ELR (cell line): ENCODE results near the gene FOXP4.

Experiments used
- DNase-seq: peaks from one replicate; pipeline ENCODE4 v3.0.0-alpha.2; 2015; ENCODE audit warnings: low read depth

FOXP4 gene

DNA sequence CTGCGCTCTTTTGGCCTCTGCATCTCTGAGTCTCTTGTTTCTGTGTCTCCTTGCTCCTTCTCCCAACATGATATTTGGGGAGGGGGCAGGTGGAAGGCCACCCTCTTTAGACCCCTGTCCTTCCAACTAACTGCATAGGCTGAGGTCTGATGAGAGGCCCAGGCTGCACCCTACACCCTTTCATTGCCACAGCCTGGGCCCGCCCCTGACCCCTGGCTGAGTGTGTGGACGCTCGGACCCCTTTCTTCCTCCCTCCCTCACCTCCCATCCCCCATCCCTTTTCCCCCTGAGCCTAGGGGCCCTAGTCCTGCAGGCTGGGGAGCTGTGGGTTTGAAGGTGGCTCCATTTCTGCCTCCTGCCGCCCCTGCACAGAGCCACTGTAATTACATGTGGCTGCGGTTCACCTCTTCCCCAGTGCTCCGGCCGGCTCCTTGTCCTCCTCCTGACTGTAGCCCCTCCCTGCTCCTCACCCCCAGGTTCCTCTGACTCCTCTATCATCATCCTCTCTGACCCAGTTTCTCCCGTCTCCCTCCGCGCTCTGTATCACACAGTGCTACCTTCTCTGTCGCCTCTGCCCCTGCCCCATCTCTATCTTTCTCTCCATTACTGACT lies 98.9 kb downstream of the FOXP4 start:
- no peak for DNase-seq

DNA sequence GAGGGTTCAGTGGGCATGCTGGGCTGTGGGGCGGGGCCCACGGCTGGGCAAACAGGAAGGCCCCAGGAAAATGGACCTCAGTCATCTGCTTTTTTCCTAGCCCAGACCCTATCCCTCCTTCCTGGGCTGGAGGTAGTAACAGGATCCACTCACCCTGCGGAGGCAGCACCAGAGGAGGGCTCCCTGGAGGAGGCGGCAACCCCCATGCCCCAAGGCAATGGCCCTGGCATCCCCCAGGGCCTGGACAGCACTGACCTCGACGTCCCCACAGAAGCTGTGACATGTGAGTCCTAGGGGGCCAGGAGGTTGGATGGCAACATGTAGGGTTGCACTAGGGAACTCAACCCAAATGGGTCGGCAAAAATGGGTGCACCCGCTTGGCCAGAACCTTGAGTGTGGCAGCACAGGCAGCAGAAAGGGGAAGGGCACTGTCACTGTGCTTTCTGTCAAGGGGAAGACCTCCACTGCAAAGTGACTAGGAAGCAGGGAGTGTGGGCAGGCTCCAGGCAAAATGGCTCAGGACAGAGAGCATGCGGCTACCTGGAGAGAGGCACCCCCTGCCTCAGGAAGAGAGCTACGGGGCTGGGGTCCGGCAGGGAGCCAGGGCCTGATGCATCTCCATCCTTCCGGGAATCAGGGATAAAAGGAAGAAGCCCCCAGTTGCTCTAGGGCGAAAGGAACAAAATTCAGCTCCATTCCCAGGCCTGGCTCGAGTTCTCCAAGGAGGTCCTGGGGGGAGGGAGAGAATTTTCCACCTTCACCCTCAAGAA lies 100.0 kb downstream of the FOXP4 start:
- no peak for DNase-seq

DNA sequence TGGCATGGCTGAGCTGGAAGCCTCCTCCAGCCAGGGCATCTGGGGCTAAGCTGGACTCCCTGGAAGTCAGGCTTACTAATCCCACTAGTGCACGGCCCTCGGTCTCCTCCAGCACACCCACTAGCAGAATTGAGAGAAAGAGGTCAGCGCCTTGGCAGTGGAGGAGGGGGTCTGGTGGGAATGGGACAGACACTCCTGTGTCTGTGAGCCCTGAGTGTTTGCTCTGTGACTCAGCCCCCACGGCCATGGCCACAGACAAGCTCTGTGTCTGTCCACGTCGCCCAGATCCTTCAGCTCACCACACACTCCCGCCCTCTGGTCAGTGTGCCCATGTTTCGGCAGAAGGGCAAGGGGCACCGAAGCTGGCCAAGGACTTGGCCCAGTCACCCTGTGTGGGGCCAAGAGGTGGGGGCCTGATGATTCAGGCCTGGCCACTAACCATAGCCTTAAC lies 100.9 kb downstream of the FOXP4 start:
- DNase-seq = no peak

DNA sequence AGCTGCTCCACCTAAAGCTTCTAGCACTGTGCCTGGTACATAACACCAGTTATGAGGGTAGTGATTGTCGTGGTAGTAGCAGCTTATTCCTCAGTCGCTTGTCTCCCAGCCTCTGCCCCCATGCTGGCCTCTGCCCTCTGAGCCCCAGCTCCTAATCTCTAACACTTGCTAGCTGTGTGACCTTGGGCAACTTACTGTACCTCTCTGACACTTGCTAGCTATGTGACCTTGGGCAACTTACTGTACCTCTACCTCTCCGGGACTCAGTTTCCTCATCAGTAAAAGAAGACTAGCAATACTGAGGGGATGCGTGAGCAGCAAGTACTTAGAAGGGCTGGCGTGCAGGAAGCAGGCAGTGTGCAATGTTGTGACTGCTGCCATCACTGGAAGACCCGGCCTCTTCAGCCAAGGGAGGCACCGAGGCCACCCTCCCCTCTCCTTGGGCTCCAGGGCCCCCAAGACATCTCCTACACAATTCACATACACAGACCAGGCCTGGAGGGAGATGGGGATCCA lies 101.9 kb downstream of the FOXP4 start:
- no peak for DNase-seq

DNA sequence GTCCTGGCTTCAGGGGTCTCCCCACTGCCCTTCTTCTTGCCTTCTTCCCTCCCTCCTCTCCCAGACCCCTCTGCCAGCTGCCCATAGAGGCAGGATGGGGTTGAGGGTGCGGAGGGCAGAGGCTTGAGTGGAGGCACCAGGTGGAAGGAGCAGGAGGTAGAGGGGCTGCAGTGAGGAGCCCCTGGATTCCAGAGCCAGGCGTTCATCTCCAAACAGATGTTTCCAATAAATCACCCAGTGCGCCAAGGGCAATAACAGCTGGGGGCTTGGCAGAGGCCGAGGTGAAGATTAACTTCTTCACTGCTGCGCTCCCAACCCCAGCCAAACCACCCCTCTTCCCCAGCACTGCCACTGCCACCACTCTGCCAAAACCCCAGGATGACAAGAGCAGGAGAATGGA lies 102.7 kb downstream of the FOXP4 start:
- no peak for DNase-seq

DNA sequence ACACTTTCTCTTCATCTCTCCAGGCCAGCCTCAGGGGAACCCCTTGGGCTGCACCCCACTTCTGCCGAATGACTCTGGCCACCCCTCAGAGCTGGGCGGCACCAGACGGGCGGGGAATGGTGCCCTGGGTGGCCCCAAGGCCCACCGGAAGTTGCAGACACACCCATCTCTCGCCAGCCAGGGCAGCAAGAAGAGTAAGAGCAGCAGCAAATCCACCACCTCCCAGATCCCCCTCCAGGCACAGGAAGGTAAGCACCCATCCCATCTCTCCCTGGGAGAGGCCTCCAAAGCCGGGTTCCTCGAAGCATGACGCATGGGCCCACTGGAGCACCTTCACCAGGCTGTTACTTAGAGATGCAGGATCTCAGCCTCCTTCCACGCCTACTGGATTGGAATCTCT lies 103.4 kb downstream of the FOXP4 start:
- DNase-seq = no peak

DNA sequence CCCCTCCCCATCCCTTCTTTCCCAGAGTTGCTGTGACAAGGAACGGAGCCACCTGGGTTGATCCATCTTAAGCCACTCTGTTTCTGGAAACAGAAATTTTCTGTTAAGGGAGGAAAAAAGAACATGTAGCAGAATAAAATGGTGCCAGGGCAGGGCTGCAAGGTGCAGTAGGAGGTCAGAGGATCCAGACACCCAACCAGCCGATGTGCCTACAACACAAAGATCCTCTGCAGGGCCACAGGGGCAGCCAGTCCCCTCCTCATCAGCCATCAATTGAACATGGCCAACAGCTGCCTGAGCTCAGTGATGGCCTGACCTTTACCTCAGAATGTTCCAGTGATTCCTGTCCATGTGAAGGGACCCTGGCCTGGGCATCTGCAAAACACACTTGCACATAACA lies 103.9 kb downstream of the FOXP4 start:
- DNase-seq = no peak

DNA sequence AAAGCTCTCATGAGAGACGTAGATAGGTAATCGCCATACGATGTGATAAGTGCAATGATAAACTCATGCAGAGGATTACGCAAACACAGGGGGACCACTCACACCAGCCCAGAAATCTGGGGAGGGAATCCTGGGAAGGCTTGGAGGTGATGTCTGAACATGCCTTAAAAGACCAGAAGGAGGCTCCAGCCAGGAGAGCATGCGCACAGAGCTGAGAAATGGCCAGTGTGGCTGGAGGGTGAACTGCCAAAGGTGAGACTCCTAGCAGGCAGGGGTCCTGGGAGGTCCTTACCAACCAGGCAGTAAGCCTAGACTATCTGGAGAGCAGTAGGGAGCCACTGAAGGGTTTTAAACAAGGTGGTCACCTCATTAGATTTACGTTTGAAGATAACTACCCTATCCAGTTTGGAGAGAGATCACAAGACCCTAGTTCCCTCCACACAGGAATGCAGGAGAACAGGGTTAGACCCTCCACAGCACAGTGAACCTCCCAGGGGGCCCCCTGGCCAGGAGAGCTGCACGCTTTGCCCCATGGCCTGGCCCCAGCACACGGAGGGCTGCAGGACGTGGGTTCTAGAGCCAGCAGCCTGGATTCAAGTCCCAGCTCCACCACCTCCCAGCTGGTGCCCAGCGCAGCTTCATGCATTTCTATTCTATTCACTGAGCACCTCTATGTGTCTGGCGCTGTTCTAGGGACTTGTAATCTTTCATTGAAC lies 105.2 kb downstream of the FOXP4 start:
- no peak for DNase-seq
